ENCODE measurements around the gene PARP6. TPM values are rescaled to one million over a fixed set of nuclear protein-coding genes. Genes with fewer than 3 reads are reported as not detected.
A peak's percentile ranks its signal among the peaks of the same experiment; 100 is the strongest.

Gene PARP6
- total and polyA plus RNA-seq, 2 of the 8 experiments (the other 6 are each of a cell fraction or from before 2014, with no cell fraction given), result 39.8 to 45.3 TPM

GRCh38 chr15:72231066-72231832, 41.1 kb downstream of the PARP6 start, which contains the start of gene PKM (continued):
- TF ChIP-seq GABPA (IDR thresholded peaks at IDR 0.05; ENCODE audit: borderline replicate concordance, insufficient read depth, low read length) (no peak), SIN3A (conservative IDR thresholded peaks at IDR 0.05 in 1 of 2, IDR thresholded peaks at IDR 0.05 in 1 of 2; ENCODE audit: low read depth in 1 of 2, low read length in 2 of 2) (peak; percentile 65 to 80; a peak in 2 of 4 replicates)

Data from H1 (cell line).